Natural killer cell (primary cell): ENCODE results near the gene APOL6. TPM values are rescaled to one million over a fixed set of nuclear protein-coding genes. Genes with fewer than 3 reads are reported as not detected.

Experiments
- ATAC-seq, 3 donors: fragments of 150-1000 bp in 2 of 3; fragments of 200-7000 bp in 1 of 3; cut with Tn5 transposase; 1 replicate in 1 of 3; 2 replicates in 2 of 3; pipeline ENCODE4 v1.10.0; 2021; ENCODE audit warnings: mild to moderate bottlenecking in 2 of 3, moderate library complexity in 2 of 3
- DNase-seq, 2 donors: peaks; one replicate each; pipeline versions ENCODE4 v3.0.0 to v3.0.0-alpha.2; 2013 to 2021; ENCODE audit warnings: mixed read lengths in 1 of 2
- H3K27ac ChIP-seq: one replicate; pipeline ENCODE4 v1.5.1; 2013; ENCODE audit warnings: mild to moderate bottlenecking, low read length
- H3K27me3 ChIP-seq: one replicate; pipeline ENCODE4 v1.6.1; 2013; ENCODE audit warnings: low read length; ENCODE audit not compliant: control insufficient read depth, insufficient read depth
- H3K36me3 ChIP-seq: one replicate; pipeline ENCODE4 v1.6.1; 2013; ENCODE audit warnings: low read length; ENCODE audit not compliant: control insufficient read depth, insufficient read depth
- H3K4me1 ChIP-seq: one replicate; pipeline ENCODE4 v1.6.1; 2013; ENCODE audit warnings: low read length; ENCODE audit not compliant: control insufficient read depth, insufficient read depth
- H3K4me3 ChIP-seq: one replicate; pipeline ENCODE4 v1.5.1; 2013; ENCODE audit warnings: low read length
- H3K9me3 ChIP-seq: one replicate; pipeline ENCODE4 v1.6.1; 2013; ENCODE audit warnings: low read length; ENCODE audit not compliant: control insufficient read depth, insufficient read depth
- H3K27ac Mint-ChIP-seq, 2 donors: one replicate each; pipeline ENCODE4 v1.8.0; 2022; ENCODE audit warnings: mild to moderate bottlenecking in 2 of 2, mixed read lengths in 2 of 2, moderate library complexity in 1 of 2
- H3K27me3 Mint-ChIP-seq, 2 donors: one replicate each; pipeline ENCODE4 v1.8.0; 2022; ENCODE audit warnings: low read depth in 2 of 2, mixed read lengths in 2 of 2
- H3K36me3 Mint-ChIP-seq: one replicate; pipeline ENCODE4 v1.8.0; 2022; ENCODE audit warnings: mixed read lengths
- H3K4me1 Mint-ChIP-seq, 2 donors: one replicate each; pipeline ENCODE4 v1.8.0; 2022; ENCODE audit warnings: mixed read lengths in 2 of 2
- H3K4me3 Mint-ChIP-seq: one replicate; pipeline ENCODE4 v1.8.0; 2022; ENCODE audit warnings: mild to moderate bottlenecking, moderate library complexity, mixed read lengths
- H3K9me3 Mint-ChIP-seq, 2 donors: one replicate each; pipeline ENCODE4 v1.8.0; 2022; ENCODE audit warnings: mixed read lengths in 2 of 2
- whole genome bisulfite sequencing: methylation state at CpG from one replicate; pipeline ENCODE4 v1.1.7; 2013; ENCODE audit warnings: missing lambda C conversion rate; ENCODE audit not compliant: insufficient coverage; 5-methylcytosine and 5-hydroxymethylcytosine counted together
- intact Hi-C: fragments of 100-400 bp; cut with micrococcal nuclease; formaldehyde crosslinking; loops from one replicate; pipeline ENCODE4 v1.14.2; 2022
- total RNA-seq, 4 donors: library from RNA; stranded (reverse); fragments of 120-200 nt in 1 of 4; gene quantifications; one replicate each; pipeline versions ENCODE4 v1.2.3 to v1.2.4, GENCODE V29; 2013 to 2022
- TF ChIP-seq, protein P1 (sequence below): fragments of 200-600 bp; IDR thresholded peaks from one replicate; pipeline ENCODE4 v1.8.0; 2022; ENCODE audit warnings: antibody characterized with exemption

The APOL6 gene
- total RNA-seq, 3 donors from 2014 or later (not counting 1 experiment from before 2014, with no cell fraction given), result 116 to 138 (median 122) TPM

DNA sequence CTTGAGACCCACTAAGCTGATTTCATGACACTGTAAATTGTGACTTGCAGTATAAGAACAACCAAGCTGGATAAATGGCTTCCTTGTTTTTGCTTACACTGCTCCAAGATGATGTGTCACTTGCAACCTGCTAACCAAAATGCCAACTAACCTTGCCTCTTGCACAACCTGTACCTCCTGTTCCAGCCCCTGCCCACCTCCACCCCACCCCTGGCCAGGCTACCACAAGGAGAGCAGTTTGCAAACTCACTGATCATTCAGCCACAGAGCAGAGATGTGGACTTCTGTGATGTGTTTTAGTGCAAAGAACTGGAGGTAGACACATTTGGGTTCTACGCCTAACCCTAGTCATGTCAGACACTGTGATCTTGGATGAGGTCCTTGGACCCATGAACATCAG lies 4.3 kb upstream of the APOL6 start:
- Mint-ChIP-seq H3K4me3 (no peak overlapping the region), H3K27me3 (no peaks in the 10 kb centered on the region), H3K9me3 (no peaks in the 10 kb centered on the region), H3K27ac (no peak overlapping the region), H3K36me3 (peaks cover 7% of the 10 kb centered on the region), H3K4me1 (peaks cover 17 to 18% of the 10 kb centered on the region in 2 donors)
- Histone ChIP-seq H3K27ac (no peak overlapping the region), H3K36me3 (no peaks in the 10 kb centered on the region), H3K4me1 (peaks cover 17% of the 10 kb centered on the region), H3K4me3 (no peak overlapping the region), H3K9me3 (no peaks in the 10 kb centered on the region), H3K27me3 (no peaks in the 10 kb centered on the region)
- TF ChIP-seq, protein P1, sequence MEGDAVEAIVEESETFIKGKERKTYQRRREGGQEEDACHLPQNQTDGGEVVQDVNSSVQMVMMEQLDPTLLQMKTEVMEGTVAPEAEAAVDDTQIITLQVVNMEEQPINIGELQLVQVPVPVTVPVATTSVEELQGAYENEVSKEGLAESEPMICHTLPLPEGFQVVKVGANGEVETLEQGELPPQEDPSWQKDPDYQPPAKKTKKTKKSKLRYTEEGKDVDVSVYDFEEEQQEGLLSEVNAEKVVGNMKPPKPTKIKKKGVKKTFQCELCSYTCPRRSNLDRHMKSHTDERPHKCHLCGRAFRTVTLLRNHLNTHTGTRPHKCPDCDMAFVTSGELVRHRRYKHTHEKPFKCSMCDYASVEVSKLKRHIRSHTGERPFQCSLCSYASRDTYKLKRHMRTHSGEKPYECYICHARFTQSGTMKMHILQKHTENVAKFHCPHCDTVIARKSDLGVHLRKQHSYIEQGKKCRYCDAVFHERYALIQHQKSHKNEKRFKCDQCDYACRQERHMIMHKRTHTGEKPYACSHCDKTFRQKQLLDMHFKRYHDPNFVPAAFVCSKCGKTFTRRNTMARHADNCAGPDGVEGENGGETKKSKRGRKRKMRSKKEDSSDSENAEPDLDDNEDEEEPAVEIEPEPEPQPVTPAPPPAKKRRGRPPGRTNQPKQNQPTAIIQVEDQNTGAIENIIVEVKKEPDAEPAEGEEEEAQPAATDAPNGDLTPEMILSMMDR, result no peak
- DNase-seq, result no peak
- intact Hi-C loops, result no loop called here
- ATAC-seq, result no peak
- 100% methylated on average over 1 of the region's 1 CpG for WGBS

DNA sequence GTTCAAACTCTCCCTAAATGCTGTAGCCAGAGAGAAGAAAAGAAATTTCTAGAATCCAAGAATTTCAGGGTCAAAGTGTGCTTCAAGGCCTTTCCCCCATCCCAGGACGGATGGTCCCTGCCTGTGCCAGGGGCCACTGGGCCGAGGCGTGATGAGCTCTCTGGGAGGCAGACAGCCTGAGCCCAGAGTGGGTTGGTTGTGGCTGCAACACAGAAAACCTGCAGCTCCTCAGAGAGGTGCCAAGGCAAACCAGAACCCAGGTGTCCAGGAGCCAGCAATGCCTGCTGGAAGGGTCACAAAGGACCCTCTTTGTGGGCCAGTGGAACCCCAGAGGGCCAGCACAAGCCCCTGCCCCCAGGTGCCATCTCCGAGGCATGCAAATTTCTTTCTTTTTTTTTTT lies 2.6 kb upstream of the APOL6 start:
- no peak overlapping the region for H3K27ac Mint-ChIP-seq
- no peak overlapping the region for H3K27ac ChIP-seq

DNA sequence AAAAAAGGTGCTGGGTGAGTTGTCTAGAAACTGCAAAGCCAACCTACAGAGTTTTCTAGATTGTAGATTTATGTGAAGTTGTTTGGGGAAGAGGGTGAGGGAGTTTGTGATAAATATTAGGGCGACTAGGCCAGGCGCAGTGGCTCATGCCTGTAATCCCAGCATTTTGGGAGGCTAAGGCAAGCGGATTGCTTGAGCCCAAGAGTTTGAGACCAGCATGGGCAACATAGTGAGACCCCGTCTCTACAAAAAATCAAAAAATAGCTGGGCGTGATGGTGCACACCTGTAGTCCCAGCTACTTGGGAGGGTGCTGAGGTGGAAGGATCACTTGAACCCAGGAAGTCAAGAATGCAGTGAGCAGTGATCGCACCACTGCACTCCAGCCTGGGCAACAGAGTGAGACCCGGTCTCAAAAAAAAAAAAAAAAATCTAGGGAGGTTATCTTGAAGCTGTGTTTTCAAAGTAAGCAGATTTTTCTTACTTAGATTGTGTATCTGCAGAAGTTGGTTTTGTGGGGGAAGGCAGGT lies 844 bp downstream of the APOL6 start:
- 14% methylated on average over 7 of the region's 7 CpGs for WGBS
- Mint-ChIP-seq H3K4me3 (peak overlapping the region; percentile 100), H3K36me3 (peaks cover 13% of the 10 kb centered on the region), H3K27me3 (no peaks in the 10 kb centered on the region), H3K4me1 (peaks cover 49 to 52% of the 10 kb centered on the region in 2 donors), H3K9me3 (no peaks in the 10 kb centered on the region), H3K27ac (peak overlapping the region; percentile 100)
- intact Hi-C loops, result loop anchor here (5.0 kb wide), 2 partner anchors 48 to 513 kb away; partner anchors contain the start of gene APOL3
- H3K4me1 ChIP-seq, result peaks cover 43% of the 10 kb centered on the region
- peak overlapping the region; percentile 99 for H3K27ac ChIP-seq
- ATAC-seq (no peak), DNase-seq (no peak)
- TF ChIP-seq, protein P1, result no peak
- H3K36me3 ChIP-seq, result peaks cover 6% of the 10 kb centered on the region
- H3K27me3 ChIP-seq, result no peaks in the 10 kb centered on the region
- H3K9me3 ChIP-seq, result no peaks in the 10 kb centered on the region
- peak overlapping the region; percentile 95 for H3K4me3 ChIP-seq

More for the DNA sequence above, 2.6 kb upstream of the APOL6 start:
- 96% methylated on average over 4 of the region's 4 CpGs for WGBS
- no peak overlapping the region for H3K4me3 ChIP-seq
- intact Hi-C loops, result loop anchor here (5.0 kb wide), 2 partner anchors 52 to 517 kb away; partner anchors contain the start of gene APOL3
- H3K36me3 ChIP-seq, result no peaks in the 10 kb centered on the region
- ATAC-seq, result no peak
- H3K27me3 Mint-ChIP-seq, result no peaks in the 10 kb centered on the region
- DNase-seq, result no peak
- no peaks in the 10 kb centered on the region for H3K27me3 ChIP-seq
- H3K4me1 Mint-ChIP-seq, result peaks cover 32% of the 10 kb centered on the region in 2 donors
- H3K36me3 Mint-ChIP-seq, result peaks cover 7% of the 10 kb centered on the region
- H3K4me1 ChIP-seq, result peaks cover 30% of the 10 kb centered on the region
- no peaks in the 10 kb centered on the region for H3K9me3 Mint-ChIP-seq
- TF ChIP-seq, protein P1, result no peak
- H3K4me3 Mint-ChIP-seq, result no peak overlapping the region
- H3K9me3 ChIP-seq, result no peaks in the 10 kb centered on the region
